GM21619 (cell line): Measurements from ENCODE around the gene AUTS2.

ENCODE experiments used
- ATAC-seq: cut with Tn5 transposase; IDR thresholded peaks from one replicate; pipeline ENCODE4 v1.9.1; 2021; ENCODE audit not compliant: unreplicated experiment

Gene AUTS2

GRCh38 chr7:70552141-70552540 is 953.9 kb downstream of the AUTS2 start:
- no peak for ATAC-seq

GRCh38 chr7:70553364-70553763 is 955.1 kb downstream of the AUTS2 start:
- no peak for ATAC-seq

- ATAC-seq: no peak
Observed at GRCh38 chr7:70554646-70555045, 956.4 kb downstream of the AUTS2 start.

- no peak for ATAC-seq
Observed at GRCh38 chr7:70556761-70557160, 958.5 kb downstream of the AUTS2 start.

GRCh38 chr7:70557338-70557737 is 959.1 kb downstream of the AUTS2 start:
- ATAC-seq: no peak

GRCh38 chr7:70559815-70560214 is 961.5 kb downstream of the AUTS2 start:
- no peak for ATAC-seq

GRCh38 chr7:70563960-70564359 is 965.7 kb downstream of the AUTS2 start:
- no peak for ATAC-seq

- no peak for ATAC-seq
Observed at GRCh38 chr7:70565721-70566370, 967.6 kb downstream of the AUTS2 start.

GRCh38 chr7:70566671-70567070 is 968.4 kb downstream of the AUTS2 start:
- no peak for ATAC-seq

- ATAC-seq: no peak
Observed at GRCh38 chr7:70568674-70569334, 970.5 kb downstream of the AUTS2 start.

- ATAC-seq: no peak
Observed at GRCh38 chr7:70569335-70569819, 971.1 kb downstream of the AUTS2 start.

GRCh38 chr7:70570029-70570428 is 971.8 kb downstream of the AUTS2 start:
- no peak for ATAC-seq

GRCh38 chr7:70570961-70571360 is 972.7 kb downstream of the AUTS2 start:
- no peak for ATAC-seq

GRCh38 chr7:70571403-70571934 is 973.2 kb downstream of the AUTS2 start:
- no peak for ATAC-seq

- no peak for ATAC-seq
Observed at GRCh38 chr7:70571961-70572360, 973.7 kb downstream of the AUTS2 start.

GRCh38 chr7:70572571-70572970 is 974.3 kb downstream of the AUTS2 start:
- ATAC-seq: no peak

- ATAC-seq: no peak
Observed at GRCh38 chr7:70573071-70573661, 974.9 kb downstream of the AUTS2 start.

GRCh38 chr7:70573696-70574095 is 975.4 kb downstream of the AUTS2 start:
- no peak for ATAC-seq

GRCh38 chr7:70574314-70574834 is 976.1 kb downstream of the AUTS2 start:
- no peak for ATAC-seq

- no peak for ATAC-seq
Observed at GRCh38 chr7:70574970-70575799, 976.9 kb downstream of the AUTS2 start.

- no peak for ATAC-seq
Observed at GRCh38 chr7:70577078-70577477, 978.8 kb downstream of the AUTS2 start.
